ENCODE data around the gene RANBP9.

Gene RANBP9

GRCh38 chr6:13667655-13668054 is 44.0 kb downstream of the RANBP9 start:
- H3K36me3 ChIP-seq = no peaks in the 10 kb centered on the region
- H3K4me3 ChIP-seq (ENCODE audit: low read depth, low read length) = no peak overlapping the region
- no peak for DNase-seq
- TF ChIP-seq, protein P1, sequence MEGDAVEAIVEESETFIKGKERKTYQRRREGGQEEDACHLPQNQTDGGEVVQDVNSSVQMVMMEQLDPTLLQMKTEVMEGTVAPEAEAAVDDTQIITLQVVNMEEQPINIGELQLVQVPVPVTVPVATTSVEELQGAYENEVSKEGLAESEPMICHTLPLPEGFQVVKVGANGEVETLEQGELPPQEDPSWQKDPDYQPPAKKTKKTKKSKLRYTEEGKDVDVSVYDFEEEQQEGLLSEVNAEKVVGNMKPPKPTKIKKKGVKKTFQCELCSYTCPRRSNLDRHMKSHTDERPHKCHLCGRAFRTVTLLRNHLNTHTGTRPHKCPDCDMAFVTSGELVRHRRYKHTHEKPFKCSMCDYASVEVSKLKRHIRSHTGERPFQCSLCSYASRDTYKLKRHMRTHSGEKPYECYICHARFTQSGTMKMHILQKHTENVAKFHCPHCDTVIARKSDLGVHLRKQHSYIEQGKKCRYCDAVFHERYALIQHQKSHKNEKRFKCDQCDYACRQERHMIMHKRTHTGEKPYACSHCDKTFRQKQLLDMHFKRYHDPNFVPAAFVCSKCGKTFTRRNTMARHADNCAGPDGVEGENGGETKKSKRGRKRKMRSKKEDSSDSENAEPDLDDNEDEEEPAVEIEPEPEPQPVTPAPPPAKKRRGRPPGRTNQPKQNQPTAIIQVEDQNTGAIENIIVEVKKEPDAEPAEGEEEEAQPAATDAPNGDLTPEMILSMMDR (IDR thresholded peaks at IDR 0.05; ENCODE audit: low read depth, low read length) = no peak
- no peaks in the 10 kb centered on the region for H3K4me1 ChIP-seq
- H3K27me3 ChIP-seq = no peaks in the 10 kb centered on the region
- no peaks in the 10 kb centered on the region for H3K9me3 ChIP-seq

- H3K9me3 ChIP-seq = no peaks in the 10 kb centered on the region
- H3K36me3 ChIP-seq = no peaks in the 10 kb centered on the region
- TF ChIP-seq, protein P1 (IDR thresholded peaks at IDR 0.05; ENCODE audit: low read depth, low read length) = no peak
- no peak for DNase-seq
- H3K27me3 ChIP-seq = no peaks in the 10 kb centered on the region
- H3K4me1 ChIP-seq = no peaks in the 10 kb centered on the region
- H3K4me3 ChIP-seq (ENCODE audit: low read depth, low read length) = no peak overlapping the region
Measured at GRCh38 chr6:13666194-13667105, 45.2 kb downstream of the RANBP9 start.

DNA sequence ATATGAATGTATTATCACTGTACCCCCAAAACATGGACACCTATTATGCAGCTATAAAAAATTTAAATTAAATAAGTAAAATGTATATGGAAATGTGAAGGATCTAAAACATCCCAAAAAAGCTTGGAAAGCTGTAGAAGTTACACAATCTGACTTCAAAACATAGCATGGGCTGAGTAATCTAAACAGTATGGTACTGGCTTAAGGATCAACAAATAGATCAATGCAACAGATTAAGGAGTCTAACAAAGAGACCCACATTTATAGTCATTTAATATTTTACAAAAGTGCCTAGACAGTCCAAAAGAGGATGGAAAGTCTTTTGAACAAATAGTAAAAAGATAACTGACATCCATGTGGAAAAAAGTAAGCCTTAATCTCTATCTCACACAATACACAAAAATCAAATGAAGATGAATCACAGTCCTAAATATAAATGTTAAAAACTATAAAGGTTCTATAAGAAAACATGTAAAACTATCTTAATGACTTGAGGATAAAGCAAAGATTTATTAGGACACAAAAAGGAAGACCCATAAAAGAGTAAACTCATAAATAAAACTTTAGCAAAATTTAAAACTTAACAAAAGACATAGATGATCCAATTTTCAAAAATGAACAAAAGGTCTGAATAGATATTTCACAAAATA is 46.8 kb downstream of the RANBP9 start:
- no peak for DNase-seq
- Histone ChIP-seq H3K9me3 (no peaks in the 10 kb centered on the region), H3K36me3 (no peaks in the 10 kb centered on the region), H3K27me3 (no peaks in the 10 kb centered on the region), H3K4me3 (ENCODE audit: low read depth, low read length) (no peak overlapping the region), H3K4me1 (no peaks in the 10 kb centered on the region)
- TF ChIP-seq, protein P1 (IDR thresholded peaks at IDR 0.05; ENCODE audit: low read depth, low read length) = no peak

GRCh38 chr6:13663986-13664385 is 47.6 kb downstream of the RANBP9 start:
- no peak for DNase-seq
- no peaks in the 10 kb centered on the region for H3K9me3 ChIP-seq
- no peaks in the 10 kb centered on the region for H3K36me3 ChIP-seq
- TF ChIP-seq, protein P1 (IDR thresholded peaks at IDR 0.05; ENCODE audit: low read depth, low read length) = no peak
- H3K4me3 ChIP-seq (ENCODE audit: low read depth, low read length) = no peak overlapping the region
- H3K27me3 ChIP-seq = no peaks in the 10 kb centered on the region
- no peaks in the 10 kb centered on the region for H3K4me1 ChIP-seq

- no peak overlapping the region for H3K4me3 ChIP-seq (ENCODE audit: low read depth, low read length)
- H3K27me3 ChIP-seq = no peaks in the 10 kb centered on the region
- H3K36me3 ChIP-seq = no peaks in the 10 kb centered on the region
- H3K4me1 ChIP-seq = no peaks in the 10 kb centered on the region
- H3K9me3 ChIP-seq = no peaks in the 10 kb centered on the region
- TF ChIP-seq, protein P1 (IDR thresholded peaks at IDR 0.05; ENCODE audit: low read depth, low read length) = no peak
- no peak for DNase-seq
Measured at GRCh38 chr6:13662651-13663334, 48.8 kb downstream of the RANBP9 start.

All from BE2C (cell line).